H1 (cell line): ENCODE results near the gene ID1. TPM values are rescaled to one million over a fixed set of nuclear protein-coding genes. Genes with fewer than 3 reads are reported as not detected.

Experiments used
- CBX5 ChIP-seq: fragments of 300-800, 300-1000 bp; sonication (generic); IDR thresholded peaks from 2 replicates; pipeline ENCODE4 v1.7.1; 2016; ENCODE audit warnings: antibody characterized with exemption, low read length, low read depth
- CBX8 ChIP-seq: fragments of 300-800, 300-1000 bp; sonication (generic); IDR thresholded peaks from 2 replicates; pipeline ENCODE4 v1.7.1; 2016; ENCODE audit warnings: low read depth, low read length, borderline replicate concordance
- CREB1 ChIP-seq: IDR thresholded peaks from 2 replicates; pipeline ENCODE4 v1.6.1; 2012; ENCODE audit warnings: inconsistent platforms
- CTBP2 ChIP-seq: IDR thresholded peaks from 2 replicates; pipeline ENCODE4 v1.7.0; 2011; ENCODE audit warnings: borderline replicate concordance, mild to moderate bottlenecking, moderate library complexity, mixed read lengths, low read length; ENCODE audit not compliant: insufficient read depth, insufficient read length
- EP300 ChIP-seq, 2 experiments: IDR thresholded peaks; 1 replicate in 1 of 2; 2 replicates in 1 of 2; pipeline ENCODE4 v1.6.1; 2011 to 2012; ENCODE audit warnings: low read depth in 2 of 2, low read length in 2 of 2, mild to moderate bottlenecking in 2 of 2, borderline replicate concordance in 1 of 2, inconsistent platforms in 1 of 2, moderate library complexity in 1 of 2
- JUN ChIP-seq: IDR thresholded peaks from 2 replicates; pipeline ENCODE4 v1.6.1; 2011; ENCODE audit warnings: low read depth, mild to moderate bottlenecking, improper control_type of control experiment, low read length
- KDM5A ChIP-seq: fragments of 200-600 bp; IDR thresholded peaks from 2 replicates; pipeline ENCODE4 v1.7.1; 2012; ENCODE audit warnings: mild to moderate bottlenecking, low read length, inconsistent platforms, mixed read lengths
- NRF1 ChIP-seq: IDR thresholded peaks from 2 replicates; pipeline ENCODE4 v1.6.1; 2011; ENCODE audit warnings: mild to moderate bottlenecking, low read depth, low read length, improper control_type of control experiment
- POLR2AphosphoS5 ChIP-seq: IDR thresholded peaks from 2 replicates; pipeline ENCODE4 v1.6.1; 2011; ENCODE audit warnings: low read depth, low read length
- RFX5 ChIP-seq: IDR thresholded peaks from 2 replicates; pipeline ENCODE4 v1.6.1; 2011; ENCODE audit warnings: low read depth, low read length, improper control_type of control experiment, borderline replicate concordance
- SP1 ChIP-seq: IDR thresholded peaks from 2 replicates; pipeline ENCODE4 v1.6.1; 2011; ENCODE audit warnings: low read depth, low read length
- TBP ChIP-seq: IDR thresholded peaks from 2 replicates; pipeline ENCODE4 v1.6.1; 2011; ENCODE audit warnings: low read depth, low read length, improper control_type of control experiment
- polyA plus RNA-seq, 7 experiments: library from polyadenylated mRNA; depleted of rRNA in 3 of 7; stranded (reverse) in 5 of 7; unstranded in 2 of 7; fragments of >200 nt in 5 of 7; fragments of 200-250 nt in 2 of 7; gene quantifications; 1 replicate in 5 of 7; 2 replicates in 1 of 7; 4 replicates in 1 of 7; pipeline versions ENCODE4 v1.2.1 to v1.2.3, GENCODE V29; 2011 to 2013; ENCODE audit warnings: missing spikeins in 2 of 7, mixed read lengths in 2 of 7
- total RNA-seq: library from RNA; stranded (reverse); fragmentation: NEBNext Ultra II Directional; extraction: Animal tissue kit (Norgen Biotek cat#: 25700); gene quantifications from 2 replicates; pipeline ENCODE4 v1.2.1, GENCODE V29; 2021
- TF ChIP-seq, protein P1 (sequence below): IDR thresholded peaks from 2 replicates; pipeline ENCODE4 v1.6.1; 2012; ENCODE audit warnings: inconsistent platforms

The ID1 gene
- total and polyA plus RNA-seq, 2 of the 8 experiments (the other 6 are each of a cell fraction or from before 2014, with no cell fraction given), result 120 to 357 TPM

DNA sequence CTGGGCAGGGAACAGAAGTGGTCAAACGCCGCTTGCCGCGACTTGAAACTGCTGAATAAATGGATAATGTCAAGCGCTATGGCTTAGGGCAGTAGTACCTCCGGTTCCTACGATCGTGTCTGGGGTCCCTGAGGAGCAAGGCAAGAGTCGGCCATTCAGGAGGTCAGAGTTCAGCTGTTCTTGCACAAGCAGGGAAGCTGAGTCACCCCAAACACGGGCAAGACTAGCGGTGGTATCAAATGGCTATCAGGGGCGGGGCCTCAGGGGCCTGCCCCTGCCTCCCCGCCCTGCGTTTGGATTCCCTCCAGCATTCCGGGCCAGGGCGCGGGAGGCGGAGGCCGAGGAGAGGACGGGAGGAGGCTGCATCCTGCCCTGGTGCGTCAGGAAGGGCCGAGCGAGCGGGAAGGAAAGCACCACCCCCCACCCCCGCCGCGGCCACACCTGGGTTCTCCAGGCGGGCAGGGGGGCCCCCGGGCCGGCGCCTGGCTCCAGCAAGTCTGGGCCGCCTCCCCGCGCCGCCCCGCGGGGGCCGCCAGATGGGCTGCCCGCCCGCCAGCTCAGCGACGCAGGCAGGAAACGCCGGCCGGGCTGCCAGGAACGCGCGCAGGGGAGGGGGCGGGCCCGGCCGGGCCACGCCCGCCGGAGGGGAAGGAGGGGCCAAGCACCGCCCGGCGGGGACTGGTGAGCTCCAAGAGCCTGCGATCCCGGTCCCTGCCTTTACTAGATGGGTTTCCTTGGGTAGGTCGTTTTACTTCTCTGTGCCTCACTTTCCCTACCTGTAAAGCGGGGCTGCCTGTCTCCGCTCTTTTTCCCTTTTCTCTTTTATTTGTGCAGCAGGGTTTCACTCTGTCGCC is 32.2 kb upstream of the ID1 start (continued):
- TF ChIP-seq KDM5A (no peak), NRF1 (no peak; the same call in 1 of the 2 replicates), POLR2AphosphoS5 (peak; percentile 83), TBP (peak; percentile 88), CBX8 (no peak), CBX5 (no peak), EP300 (IDR thresholded peaks at IDR 0.05; ENCODE audit: borderline replicate concordance in 1 of 2, low read depth in 2 of 2, low read length in 2 of 2) (peak; percentile 3 to 94), JUN (no peak), SP1 (peak; percentile 68), CTBP2 (no peak), CREB1 (peak; percentile 53; the same call in 1 of the 2 replicates), RFX5 (0 out of 2 replicates have a peak, but pooled peaks have one; percentile 12)
- TF ChIP-seq, protein P1, sequence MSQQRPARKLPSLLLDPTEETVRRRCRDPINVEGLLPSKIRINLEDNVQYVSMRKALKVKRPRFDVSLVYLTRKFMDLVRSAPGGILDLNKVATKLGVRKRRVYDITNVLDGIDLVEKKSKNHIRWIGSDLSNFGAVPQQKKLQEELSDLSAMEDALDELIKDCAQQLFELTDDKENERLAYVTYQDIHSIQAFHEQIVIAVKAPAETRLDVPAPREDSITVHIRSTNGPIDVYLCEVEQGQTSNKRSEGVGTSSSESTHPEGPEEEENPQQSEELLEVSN, result no peak
